ENCODE data around the gene SUPV3L1. TPM values are rescaled to one million over a fixed set of nuclear protein-coding genes. Genes with fewer than 3 reads are reported as not detected.

SUPV3L1 gene
- total RNA-seq, 1 experiment from 2014 or later = 117 TPM

GRCh38 chr10:69186524-69186923, 6.5 kb downstream of the SUPV3L1 start:
- ChIA-PET CTCF (no interaction called here), POLR2A (ENCODE audit: unreplicated experiment) (interaction anchor here (0.6 kb wide), 1 partner anchor 320 kb away, joined by 3 read pairs; no protein-coding TSS in a partner anchor)
- intact Hi-C loops (cut with micrococcal nuclease) = no loop called here
- no peak overlapping the region for H3K4me3 ChIP-seq (ENCODE audit: low read length)
- H2AFZ ChIP-seq (ENCODE audit: low read length) = no peak overlapping the region
- peaks cover 62% of the 10 kb centered on the region for H3K79me2 ChIP-seq (ENCODE audit: low read length)
- H3F3A ChIP-seq (ENCODE audit: low read length, unreplicated experiment) = peaks cover 5% of the 10 kb centered on the region
- H3K9me2 ChIP-seq (replicated peaks; ENCODE audit: low read length) = no peaks in the 10 kb centered on the region
- ATAC-seq (no peak), DNase-seq (no peak)
- H3K9me3 ChIP-seq (ENCODE audit: low read length) = no peaks in the 10 kb centered on the region
- H3K27me3 ChIP-seq (ENCODE audit: low read length) = no peaks in the 10 kb centered on the region
- peaks cover 19% of the 10 kb centered on the region for H4K20me1 ChIP-seq (ENCODE audit: low read length)
- TF ChIP-seq EZH2phosphoT487 (IDR thresholded peaks at IDR 0.05; ENCODE audit: borderline replicate concordance, low read length) = no peak
- TF ChIP-seq, protein P1, sequence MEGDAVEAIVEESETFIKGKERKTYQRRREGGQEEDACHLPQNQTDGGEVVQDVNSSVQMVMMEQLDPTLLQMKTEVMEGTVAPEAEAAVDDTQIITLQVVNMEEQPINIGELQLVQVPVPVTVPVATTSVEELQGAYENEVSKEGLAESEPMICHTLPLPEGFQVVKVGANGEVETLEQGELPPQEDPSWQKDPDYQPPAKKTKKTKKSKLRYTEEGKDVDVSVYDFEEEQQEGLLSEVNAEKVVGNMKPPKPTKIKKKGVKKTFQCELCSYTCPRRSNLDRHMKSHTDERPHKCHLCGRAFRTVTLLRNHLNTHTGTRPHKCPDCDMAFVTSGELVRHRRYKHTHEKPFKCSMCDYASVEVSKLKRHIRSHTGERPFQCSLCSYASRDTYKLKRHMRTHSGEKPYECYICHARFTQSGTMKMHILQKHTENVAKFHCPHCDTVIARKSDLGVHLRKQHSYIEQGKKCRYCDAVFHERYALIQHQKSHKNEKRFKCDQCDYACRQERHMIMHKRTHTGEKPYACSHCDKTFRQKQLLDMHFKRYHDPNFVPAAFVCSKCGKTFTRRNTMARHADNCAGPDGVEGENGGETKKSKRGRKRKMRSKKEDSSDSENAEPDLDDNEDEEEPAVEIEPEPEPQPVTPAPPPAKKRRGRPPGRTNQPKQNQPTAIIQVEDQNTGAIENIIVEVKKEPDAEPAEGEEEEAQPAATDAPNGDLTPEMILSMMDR (conservative IDR thresholded peaks at IDR 0.05; ENCODE audit: low read depth, low read length) = no peak
- no peak for TF ChIP-seq EZH2 (IDR thresholded peaks at IDR 0.05; ENCODE audit: low read length, unreplicated experiment)
- no peak overlapping the region for H3K4me2 ChIP-seq (ENCODE audit: low read length)
- no TSS peak for BruUV-seq (replicated peaks)
- no peak overlapping the region for H3K9ac ChIP-seq (ENCODE audit: low read length)
- H3K27ac ChIP-seq (ENCODE audit: low read length) = no peak overlapping the region
- peaks cover 73% of the 10 kb centered on the region for H3K36me3 ChIP-seq (ENCODE audit: low read depth, low read length)
- H3K4me1 ChIP-seq (ENCODE audit: insufficient read depth, low read length) = peaks cover 8% of the 10 kb centered on the region

GRCh38 chr10:69201045-69201444, 21.0 kb downstream of the SUPV3L1 start:
- H3K9me2 ChIP-seq (replicated peaks; ENCODE audit: low read length) = no peaks in the 10 kb centered on the region
- peaks cover 77% of the 10 kb centered on the region for H3K36me3 ChIP-seq (ENCODE audit: low read depth, low read length)
- ChIA-PET POLR2A (ENCODE audit: unreplicated experiment) (no interaction called here), CTCF (no interaction called here)
- H3K4me2 ChIP-seq (ENCODE audit: low read length) = no peak overlapping the region
- H3K9me3 ChIP-seq (ENCODE audit: low read length) = no peaks in the 10 kb centered on the region
- no peaks in the 10 kb centered on the region for H3F3A ChIP-seq (ENCODE audit: low read length, unreplicated experiment)
- TF ChIP-seq, protein P1 (conservative IDR thresholded peaks at IDR 0.05; ENCODE audit: low read depth, low read length) = no peak
- TF ChIP-seq EZH2 (IDR thresholded peaks at IDR 0.05; ENCODE audit: low read length, unreplicated experiment) = no peak
- TF ChIP-seq EZH2phosphoT487 (IDR thresholded peaks at IDR 0.05; ENCODE audit: borderline replicate concordance, low read length) = no peak
- H3K27me3 ChIP-seq (ENCODE audit: low read length) = no peaks in the 10 kb centered on the region
- intact Hi-C loops (cut with micrococcal nuclease) = no loop called here
- H2AFZ ChIP-seq (ENCODE audit: low read length) = no peak overlapping the region
- no peaks in the 10 kb centered on the region for H3K79me2 ChIP-seq (ENCODE audit: low read length)
- ATAC-seq (no peak; the same call in none of the 2 replicates), DNase-seq (no peak)
- H3K9ac ChIP-seq (ENCODE audit: low read length) = no peak overlapping the region
- H3K27ac ChIP-seq (ENCODE audit: low read length) = no peak overlapping the region
- no TSS peak for BruUV-seq (replicated peaks)
- H4K20me1 ChIP-seq (ENCODE audit: low read length) = no peaks in the 10 kb centered on the region
- no peaks in the 10 kb centered on the region for H3K4me1 ChIP-seq (ENCODE audit: insufficient read depth, low read length)
- H3K4me3 ChIP-seq (ENCODE audit: low read length) = no peak overlapping the region

DNA sequence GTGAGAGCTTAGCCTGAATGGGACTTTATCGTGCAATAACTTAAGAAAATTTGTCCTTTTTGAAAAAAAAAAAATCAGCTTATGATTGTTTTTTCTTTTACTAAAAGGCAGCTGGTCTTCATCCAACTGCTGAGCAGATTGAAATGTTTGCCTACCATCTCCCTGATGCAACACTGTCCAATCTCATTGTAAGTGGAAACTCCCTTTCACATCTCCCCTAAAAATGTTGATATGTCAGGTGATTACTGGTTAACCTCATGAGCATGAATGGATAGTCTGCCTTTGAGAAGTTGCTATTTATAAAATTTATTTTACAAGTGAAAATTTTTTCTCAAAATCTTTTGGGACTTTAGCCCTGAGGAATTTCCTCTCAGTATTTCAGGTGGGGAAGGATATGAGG, 22.3 kb downstream of the SUPV3L1 start:
- H3K79me2 ChIP-seq (ENCODE audit: low read length) = no peaks in the 10 kb centered on the region
- ChIA-PET CTCF (no interaction called here), POLR2A (ENCODE audit: unreplicated experiment) (no interaction called here)
- H3K27ac ChIP-seq (ENCODE audit: low read length) = no peak overlapping the region
- no peak for ATAC-seq
- H3K9me2 ChIP-seq (replicated peaks; ENCODE audit: low read length) = no peaks in the 10 kb centered on the region
- no peaks in the 10 kb centered on the region for H3K9me3 ChIP-seq (ENCODE audit: low read length)
- no peak for DNase-seq
- no peak overlapping the region for H3K4me3 ChIP-seq (ENCODE audit: low read length)
- H2AFZ ChIP-seq (ENCODE audit: low read length) = no peak overlapping the region
- intact Hi-C loops (cut with micrococcal nuclease) = no loop called here
- no peaks in the 10 kb centered on the region for H3K27me3 ChIP-seq (ENCODE audit: low read length)
- H3K4me1 ChIP-seq (ENCODE audit: insufficient read depth, low read length) = no peaks in the 10 kb centered on the region
- no peaks in the 10 kb centered on the region for H4K20me1 ChIP-seq (ENCODE audit: low read length)
- TF ChIP-seq EZH2phosphoT487 (IDR thresholded peaks at IDR 0.05; ENCODE audit: borderline replicate concordance, low read length) (no peak), EZH2 (IDR thresholded peaks at IDR 0.05; ENCODE audit: low read length, unreplicated experiment) (no peak)
- TF ChIP-seq, protein P1 (conservative IDR thresholded peaks at IDR 0.05; ENCODE audit: low read depth, low read length) = no peak
- no peak overlapping the region for H3K9ac ChIP-seq (ENCODE audit: low read length)
- H3F3A ChIP-seq (ENCODE audit: low read length, unreplicated experiment) = no peaks in the 10 kb centered on the region
- H3K36me3 ChIP-seq (ENCODE audit: low read depth, low read length) = peaks cover 76% of the 10 kb centered on the region
- no peak overlapping the region for H3K4me2 ChIP-seq (ENCODE audit: low read length)
- BruUV-seq (replicated peaks) = no TSS peak

Data from PC-3 (cell line).